ENCODE measurements around the gene ATP2C2.

- TF ChIP-seq CTCF (IDR thresholded peaks at IDR 0.05) = no peak
- TF ChIP-seq POLR2A (IDR thresholded peaks at IDR 0.05) = no peak
Measured at GRCh38 chr16:84461029-84461412, 92.7 kb downstream of the ATP2C2 start.
